PFSK-1 (cell line): ENCODE measurements around the gene FAT2.

Source experiments
- POLR2AphosphoS5 ChIP-seq: IDR thresholded peaks from 2 replicates; pipeline ENCODE4 v1.6.1; 2012; ENCODE audit warnings: low read depth, mild to moderate bottlenecking, control low read depth, low read length, moderate library complexity
- REST ChIP-seq, 2 experiments: IDR thresholded peaks; 2 replicates each; pipeline versions ENCODE4 v1.6.1 to v1.8.0; 2011 to 2012; ENCODE audit warnings: low read depth in 2 of 2, low read length in 2 of 2, control low read depth in 1 of 2, inconsistent platforms in 1 of 2, mild to moderate bottlenecking in 1 of 2, moderate library complexity in 1 of 2; ENCODE audit not compliant: insufficient read depth in 1 of 2
- TAF1 ChIP-seq: IDR thresholded peaks from 2 replicates; pipeline ENCODE4 v1.6.1; 2012; ENCODE audit warnings: low read length, control low read depth, borderline replicate concordance; ENCODE audit not compliant: insufficient read depth

- TF ChIP-seq POLR2AphosphoS5 (no peak), REST (IDR thresholded peaks at IDR 0.05; ENCODE audit: insufficient read depth in 1 of 2, low read depth in 2 of 2, low read length in 2 of 2) (no peak), TAF1 (no peak)
Measured at GRCh38 chr5:151632941-151633340, 41.8 kb upstream of the FAT2 start.
